Measurements from ENCODE around the gene NUDC. TPM values are rescaled to one million over a fixed set of nuclear protein-coding genes. Genes with fewer than 3 reads are reported as not detected.

NUDC gene
- total and polyA plus RNA-seq, 2 of the 4 experiments (the other 2 are of a cell fraction): 34.8 to 89.8 TPM

GRCh38 chr1:26961826-26962225 lies 40.3 kb downstream of the NUDC start (continued):
- no peak for TF ChIP-seq CTCF (conservative IDR thresholded peaks at IDR 0.05; ENCODE audit: low read depth, low read length)

GRCh38 chr1:26965213-26965612 lies 43.7 kb downstream of the NUDC start:
- Histone ChIP-seq H3K9me3 (ENCODE audit: control insufficient read depth, insufficient read depth, low read length) (no peaks in the 10 kb centered on the region), H2AK5ac (ENCODE audit: low read depth, low read length) (no peak overlapping the region), H3K4ac (ENCODE audit: low read depth, low read length) (no peak overlapping the region), H4K91ac (ENCODE audit: insufficient read depth, low read depth, low read length) (no peak overlapping the region), H3K23ac (ENCODE audit: low read depth, low read length) (no peak overlapping the region), H3K9ac (ENCODE audit: low read depth, low read length) (no peak overlapping the region), H3K79me1 (ENCODE audit: low read depth in 1 of 2, low read length in 2 of 2) (no peaks in the 10 kb centered on the region), H3K36me3 (ENCODE audit: control insufficient read depth, insufficient read depth, low read length) (no peaks in the 10 kb centered on the region), H4K5ac (ENCODE audit: low read depth, low read length) (no peak overlapping the region), H4K8ac (ENCODE audit: low read depth in 2 of 2, low read length in 2 of 2) (no peak overlapping the region), H3K4me1 (ENCODE audit: control insufficient read depth, insufficient read depth, low read length) (peaks cover 17% of the 10 kb centered on the region), H3K56ac (ENCODE audit: extremely low read depth, insufficient read depth, low read length) (no peak overlapping the region), H3K18ac (ENCODE audit: low read depth, low read length) (no peak overlapping the region), H3K14ac (replicated peaks; ENCODE audit: low read depth, low read length) (no peak overlapping the region), H3K4me3 (ENCODE audit: insufficient read depth, low read depth, low read length) (no peak overlapping the region), H3K27ac (ENCODE audit: insufficient read depth, low read length) (no peak overlapping the region), H4K20me1 (ENCODE audit: insufficient read depth, low read length) (peaks cover 3% of the 10 kb centered on the region; the same call in 1 of the 2 replicates), H2BK120ac (ENCODE audit: low read depth, low read length) (no peak overlapping the region), H2BK20ac (ENCODE audit: low read depth, low read length) (no peak overlapping the region), H3K4me2 (ENCODE audit: low read depth, low read length) (no peak overlapping the region), H3K27me3 (ENCODE audit: control insufficient read depth, insufficient read depth, low read length) (no peaks in the 10 kb centered on the region), H2BK5ac (ENCODE audit: low read depth, low read length, poor library complexity, severe bottlenecking) (no peak overlapping the region), H2BK15ac (ENCODE audit: low read depth, low read length) (no peak overlapping the region), H2AK9ac (replicated peaks; ENCODE audit: low read depth, low read length, poor library complexity) (no peak overlapping the region), H3K9me1 (ENCODE audit: insufficient read depth, low read length) (peaks cover 15% of the 10 kb centered on the region), H2AFZ (replicated peaks; ENCODE audit: low read length, poor library complexity) (no peak overlapping the region)
- CTCF ChIA-PET: no interaction called here
- POLR2A ChIA-PET (ENCODE audit: unreplicated experiment): no interaction called here
- intact Hi-C loops (cut with micrococcal nuclease): no loop called here
- WGBS, 2 experiments (ENCODE audit: extremely low coverage in 2 of 2, insufficient read length in 1 of 2): 86% methylated on average over 1 of the region's 6 CpGs; no CpG with 5 or more reads in 1 of the 2 experiments
- ATAC-seq (ENCODE audit: low read depth) (no peak), DNase-seq (no peak)
- BruUV-seq (replicated peaks): no TSS peak
- in situ Hi-C loops (cut with MboI; ENCODE audit: low sequenced_read_pairs): no loop called here
- dilution Hi-C loops (cut with HindIII; ENCODE audit: low sequenced_read_pairs, unreplicated experiment): no loop called here
- TF ChIP-seq MXI1 (IDR thresholded peaks at IDR 0.05; ENCODE audit: borderline replicate concordance, low read depth, low read length): no peak
- TF ChIP-seq ELK1 (IDR thresholded peaks at IDR 0.05; ENCODE audit: borderline replicate concordance, low read depth, low read length): no peak
- TF ChIP-seq SMC3 (IDR thresholded peaks at IDR 0.05; ENCODE audit: low read depth, low read length): no peak
- no peak for TF ChIP-seq CTCF (conservative IDR thresholded peaks at IDR 0.05; ENCODE audit: low read depth, low read length)
- no peak for TF ChIP-seq MAFK (IDR thresholded peaks at IDR 0.05; ENCODE audit: low read depth, low read length)
- no peak for TF ChIP-seq MAZ (IDR thresholded peaks at IDR 0.05; ENCODE audit: borderline replicate concordance, low read depth, low read length)
- no peak for TF ChIP-seq NFE2L2 (IDR thresholded peaks at IDR 0.05; ENCODE audit: low read depth, low read length)
- TF ChIP-seq CHD1 (IDR thresholded peaks at IDR 0.05; ENCODE audit: low read depth, low read length): no peak
- no peak for TF ChIP-seq CEBPB (IDR thresholded peaks at IDR 0.05; ENCODE audit: low read depth, low read length)
- TF ChIP-seq RAD21 (IDR thresholded peaks at IDR 0.05; ENCODE audit: low read length): no peak
- no peak for TF ChIP-seq USF2 (IDR thresholded peaks at IDR 0.05; ENCODE audit: low read depth, low read length)

Data from IMR-90 (cell line).